Erythroblast (primary cell): ENCODE results near the gene AXL.

Experiments used
- GATA1 ChIP-seq: IDR thresholded peaks from 2 replicates; pipeline ENCODE4 v1.6.1; 2011; ENCODE audit warnings: low read depth, mild to moderate bottlenecking, control low read depth, low read length, moderate library complexity
- POLR2A ChIP-seq: IDR thresholded peaks from 2 replicates; pipeline ENCODE4 v1.6.1; 2011; ENCODE audit warnings: mild to moderate bottlenecking, low read length

DNA sequence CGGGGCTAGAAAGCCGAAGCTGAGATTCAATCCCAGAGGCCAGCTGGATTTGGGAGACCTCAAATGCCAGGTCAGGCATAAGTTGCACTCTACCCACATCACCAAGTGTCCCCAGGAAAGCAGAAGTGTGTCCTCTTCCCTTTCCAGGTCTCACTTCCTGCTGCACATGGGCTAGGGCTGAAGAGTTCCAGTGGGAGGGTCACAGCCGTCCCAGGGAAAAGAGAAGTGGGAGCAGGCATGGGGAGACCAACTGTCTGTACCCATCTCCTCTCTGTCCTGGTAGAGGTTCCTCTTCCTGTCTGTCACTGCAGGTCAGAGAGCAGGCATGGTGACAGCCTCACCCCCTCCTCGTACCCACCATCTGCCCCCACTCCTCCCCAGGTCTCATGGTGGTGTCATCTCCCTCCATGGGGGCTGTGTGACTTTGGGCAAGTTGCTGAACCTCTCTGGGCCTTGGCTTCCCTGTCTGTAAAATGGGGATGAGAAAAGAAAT lies 14.8 kb downstream of the AXL start:
- TF ChIP-seq POLR2A (no peak), GATA1 (no peak)
